GM19328 (cell line): ENCODE data around the gene PRR20D.
"Not testable (repeated sequence)": the region's sequence is repeated elsewhere in the genome, so short reads cannot be mapped to it uniquely, and the experiment has no call there.

Experiments
- ATAC-seq: cut with Tn5 transposase; IDR thresholded peaks from one replicate; pipeline ENCODE4 v1.9.1; 2021; ENCODE audit warnings: mild to moderate bottlenecking, moderate library complexity; ENCODE audit not compliant: unreplicated experiment

PRR20D gene

DNA sequence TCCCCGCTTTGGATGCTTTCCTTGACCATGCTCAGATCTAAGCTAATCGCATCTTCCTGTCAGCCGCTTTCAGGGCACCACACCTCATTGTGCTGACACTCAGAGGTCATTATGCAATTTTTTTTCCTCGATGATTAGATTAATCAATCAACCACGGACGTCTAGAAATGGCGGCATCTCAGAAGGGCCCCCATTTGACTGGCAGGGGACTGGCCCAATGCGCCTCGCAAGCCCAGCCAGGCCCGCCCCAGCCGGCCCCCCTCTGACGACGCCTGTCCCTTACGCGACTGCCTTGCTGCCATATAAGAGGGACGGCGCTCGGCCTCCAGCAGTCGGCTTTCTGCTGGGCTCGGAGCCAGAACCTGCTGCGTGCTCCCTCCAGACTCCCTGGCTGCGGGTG lies at the start of gene PRR20D:
PRR20D (plus strand) TSS at position 301 of the 400 bp plus-strand sequence. CDS start 387 bp downstream, outside the sequence.
- not testable (repeated sequence) for ATAC-seq

DNA sequence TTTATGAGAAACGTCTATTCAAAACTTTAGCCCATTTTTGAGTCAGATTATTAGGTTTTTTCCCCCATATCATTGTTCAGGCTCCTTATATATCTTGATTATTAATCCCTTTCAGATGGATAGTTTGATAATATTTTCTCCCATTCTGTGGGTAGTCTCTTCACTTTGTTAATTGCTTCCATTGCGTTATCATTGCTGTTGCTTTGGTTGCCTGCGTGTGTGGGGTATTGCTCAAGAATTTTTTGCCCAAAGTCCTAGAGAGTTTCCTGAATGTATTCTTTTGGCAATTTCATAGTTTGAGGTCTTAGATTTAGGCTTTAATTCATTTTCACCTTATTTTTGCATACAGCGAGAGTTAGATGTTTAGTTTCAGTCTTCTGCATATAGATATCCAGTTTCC lies 45.5 kb upstream of the PRR20D start:
- ATAC-seq, result no peak

DNA sequence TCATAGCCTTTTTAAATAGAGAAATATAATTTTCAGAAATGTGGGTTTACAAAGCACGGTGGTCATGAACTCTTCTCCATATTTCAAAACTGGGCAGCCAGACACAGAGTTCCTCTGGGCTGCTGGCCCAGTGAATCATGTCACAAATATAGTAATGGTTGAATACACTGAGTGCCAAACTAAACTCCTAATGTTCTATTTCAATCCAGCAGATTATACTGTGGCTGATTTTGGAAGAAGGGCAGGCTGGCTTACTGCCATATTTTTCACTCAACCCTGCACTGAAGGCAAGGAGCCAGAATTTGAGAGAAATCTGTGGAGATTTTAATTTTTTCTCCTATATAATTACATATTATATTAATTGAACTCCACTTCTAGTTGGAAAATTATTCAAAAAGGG lies 36.8 kb upstream of the PRR20D start:
- ATAC-seq, result no peak

DNA sequence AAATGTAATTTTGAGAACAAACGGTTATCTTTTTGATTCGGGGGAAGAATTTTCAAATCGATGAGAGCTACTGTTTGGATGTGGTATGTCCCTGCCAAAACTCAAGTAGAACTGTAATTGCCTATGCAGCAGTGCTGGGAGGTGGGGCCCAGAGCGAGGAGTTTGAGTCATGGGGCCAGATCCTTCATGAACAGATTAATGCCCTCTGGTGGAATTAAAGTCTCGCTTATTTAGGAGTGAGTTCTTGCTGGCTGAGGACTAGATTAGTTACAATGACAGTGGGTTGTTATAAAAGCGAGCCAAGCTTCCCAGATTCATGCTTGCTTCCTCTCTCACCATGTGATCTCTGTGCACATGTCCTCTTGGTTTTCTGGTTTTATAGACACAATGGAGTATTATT lies 31.5 kb upstream of the PRR20D start:
- ATAC-seq, result no peak

DNA sequence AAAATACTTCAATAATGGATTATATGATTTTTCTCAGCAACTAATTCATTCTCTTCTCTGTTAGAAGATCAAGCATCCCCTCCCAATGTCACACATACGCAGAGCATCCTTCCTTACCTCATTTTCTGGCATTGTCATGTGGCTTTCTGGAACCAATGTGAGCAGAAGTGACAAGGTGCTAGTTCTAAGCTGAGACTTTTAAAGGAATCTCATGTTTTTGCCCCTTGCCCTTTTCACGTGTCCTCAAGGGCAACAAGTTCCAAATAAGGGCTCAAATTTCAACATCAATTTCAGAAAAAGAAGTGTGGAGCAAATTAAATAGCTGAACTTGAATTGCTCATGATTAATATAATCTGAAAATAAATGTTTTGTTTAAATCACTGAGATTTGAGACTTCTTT lies 24.3 kb upstream of the PRR20D start:
- no peak for ATAC-seq

DNA sequence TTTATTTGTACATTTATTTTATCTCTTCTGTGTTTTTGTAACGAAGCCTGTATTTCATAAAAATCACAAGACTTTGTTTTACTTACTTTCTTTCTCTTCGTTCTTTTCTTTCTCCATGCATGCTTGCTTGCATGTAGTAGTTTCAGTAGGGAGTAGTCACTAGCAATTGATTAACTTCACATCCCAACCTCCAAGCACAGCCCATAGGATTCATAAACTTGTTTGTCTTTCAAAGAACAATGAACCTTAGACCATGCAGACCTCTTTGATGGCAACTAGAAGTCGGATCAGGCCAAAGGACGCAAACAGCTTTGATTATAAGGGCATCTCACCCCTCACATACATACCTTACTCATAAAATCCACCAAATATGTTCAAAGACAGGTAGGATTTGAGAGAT lies 22.8 kb upstream of the PRR20D start:
- ATAC-seq, result no peak

DNA sequence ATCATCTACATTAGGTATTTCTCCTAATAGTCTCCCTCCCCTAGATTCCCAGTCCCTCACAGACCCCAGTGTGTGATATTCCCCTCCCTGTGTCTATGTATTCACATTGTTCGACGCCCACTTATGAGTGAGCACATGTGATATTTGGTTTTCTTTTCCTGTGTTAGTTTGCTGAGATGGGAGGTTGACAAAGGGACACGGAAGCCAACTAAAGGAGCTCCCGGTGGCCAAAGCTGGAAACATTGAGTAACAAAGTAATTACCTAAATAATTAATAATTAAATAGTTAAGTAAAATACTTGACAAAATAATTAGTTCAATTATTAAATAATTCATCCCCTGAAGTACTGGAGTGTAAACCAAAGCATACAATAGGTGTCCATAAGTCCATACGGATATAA lies 21.4 kb upstream of the PRR20D start:
- ATAC-seq, result no peak

DNA sequence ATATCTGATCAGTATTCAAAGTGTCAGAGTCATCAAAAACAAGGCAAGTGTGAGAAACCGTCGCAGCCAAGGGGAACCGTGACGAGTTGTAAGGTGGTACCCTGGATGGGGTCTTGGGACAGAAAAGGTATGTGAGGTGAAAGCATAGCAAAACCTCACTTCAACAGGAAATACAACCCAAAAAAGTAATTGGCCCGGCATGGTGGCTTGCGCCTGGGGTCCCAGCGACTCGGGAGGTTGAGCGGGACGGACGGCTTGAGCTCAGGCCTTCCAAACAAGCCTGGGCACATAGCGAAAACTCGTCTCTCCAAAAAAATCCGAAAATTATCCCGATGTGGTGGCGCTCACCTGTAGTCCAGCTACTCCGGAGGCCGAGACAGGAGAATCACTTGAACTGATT lies 20.7 kb upstream of the PRR20D start:
- not testable (repeated sequence) for ATAC-seq

DNA sequence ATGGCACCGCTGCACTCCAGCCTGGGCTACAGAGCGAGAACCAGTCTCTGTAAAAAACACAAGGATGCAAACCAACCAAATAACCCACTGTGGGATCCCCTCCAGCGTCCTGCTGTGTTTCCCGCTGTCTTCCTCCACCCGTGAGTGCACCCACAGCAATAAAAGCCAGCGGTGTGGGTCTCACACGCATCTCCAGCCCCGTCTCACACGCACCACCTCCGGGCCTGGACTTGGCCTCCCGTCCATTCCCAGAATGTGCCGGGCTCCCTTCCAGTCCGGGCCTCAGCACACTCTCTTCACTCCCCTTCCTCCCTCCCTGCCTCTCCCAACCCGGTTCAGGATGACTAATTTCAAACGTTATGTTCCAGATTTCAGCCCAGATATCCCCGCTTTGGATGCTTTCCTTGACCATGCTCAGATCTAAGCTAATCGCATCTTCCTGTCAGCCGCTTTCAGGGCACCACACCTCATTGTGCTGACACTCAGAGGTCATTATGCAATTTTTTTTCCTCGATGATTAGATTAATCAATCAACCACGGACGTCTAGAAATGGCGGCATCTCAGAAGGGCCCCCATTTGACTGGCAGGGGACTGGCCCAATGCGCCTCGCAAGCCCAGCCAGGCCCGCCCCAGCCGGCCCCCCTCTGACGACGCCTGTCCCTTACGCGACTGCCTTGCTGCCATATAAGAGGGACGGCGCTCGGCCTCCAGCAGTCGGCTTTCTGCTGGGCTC lies 20.0 kb upstream of the PRR20D start, which contains the start of gene PRR20A:
PRR20A (plus strand) TSS at position 684 of the 734 bp plus-strand sequence. CDS start 387 bp downstream, outside the sequence.
- not testable (repeated sequence) for ATAC-seq

DNA sequence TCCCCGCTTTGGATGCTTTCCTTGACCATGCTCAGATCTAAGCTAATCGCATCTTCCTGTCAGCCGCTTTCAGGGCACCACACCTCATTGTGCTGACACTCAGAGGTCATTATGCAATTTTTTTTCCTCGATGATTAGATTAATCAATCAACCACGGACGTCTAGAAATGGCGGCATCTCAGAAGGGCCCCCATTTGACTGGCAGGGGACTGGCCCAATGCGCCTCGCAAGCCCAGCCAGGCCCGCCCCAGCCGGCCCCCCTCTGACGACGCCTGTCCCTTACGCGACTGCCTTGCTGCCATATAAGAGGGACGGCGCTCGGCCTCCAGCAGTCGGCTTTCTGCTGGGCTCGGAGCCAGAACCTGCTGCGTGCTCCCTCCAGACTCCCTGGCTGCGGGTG lies 13.2 kb upstream of the PRR20D start, which contains the start of gene PRR20B:
PRR20B (plus strand) TSS at position 301 of the 400 bp plus-strand sequence. CDS start 387 bp downstream, outside the sequence.
- ATAC-seq, result not testable (repeated sequence)

DNA sequence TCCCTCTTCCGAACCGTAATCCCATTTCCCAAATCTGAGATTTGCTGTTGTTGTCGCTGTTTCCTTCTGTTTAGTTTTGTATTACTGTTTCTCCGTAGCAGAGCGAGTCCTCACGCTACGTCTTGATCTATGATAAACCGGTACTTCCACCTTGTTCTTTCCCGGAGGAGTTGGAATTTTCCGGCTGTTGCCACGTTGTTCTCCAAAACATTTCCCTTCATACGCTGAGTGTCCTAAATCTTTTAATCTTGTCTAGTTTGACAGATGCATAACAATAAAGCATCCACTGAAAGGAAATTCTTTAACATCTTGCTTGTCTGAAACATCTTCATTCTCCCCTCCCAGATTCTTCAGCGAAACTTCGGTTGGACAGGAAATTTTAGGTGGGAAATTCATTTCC lies 12.3 kb upstream of the PRR20D start:
- not testable (repeated sequence) for ATAC-seq

DNA sequence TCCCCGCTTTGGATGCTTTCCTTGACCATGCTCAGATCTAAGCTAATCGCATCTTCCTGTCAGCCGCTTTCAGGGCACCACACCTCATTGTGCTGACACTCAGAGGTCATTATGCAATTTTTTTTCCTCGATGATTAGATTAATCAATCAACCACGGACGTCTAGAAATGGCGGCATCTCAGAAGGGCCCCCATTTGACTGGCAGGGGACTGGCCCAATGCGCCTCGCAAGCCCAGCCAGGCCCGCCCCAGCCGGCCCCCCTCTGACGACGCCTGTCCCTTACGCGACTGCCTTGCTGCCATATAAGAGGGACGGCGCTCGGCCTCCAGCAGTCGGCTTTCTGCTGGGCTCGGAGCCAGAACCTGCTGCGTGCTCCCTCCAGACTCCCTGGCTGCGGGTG lies 6.7 kb upstream of the PRR20D start, which contains the start of gene PRR20C:
PRR20C (plus strand) TSS at position 301 of the 400 bp plus-strand sequence. CDS start 387 bp downstream, outside the sequence.
- not testable (repeated sequence) for ATAC-seq

DNA sequence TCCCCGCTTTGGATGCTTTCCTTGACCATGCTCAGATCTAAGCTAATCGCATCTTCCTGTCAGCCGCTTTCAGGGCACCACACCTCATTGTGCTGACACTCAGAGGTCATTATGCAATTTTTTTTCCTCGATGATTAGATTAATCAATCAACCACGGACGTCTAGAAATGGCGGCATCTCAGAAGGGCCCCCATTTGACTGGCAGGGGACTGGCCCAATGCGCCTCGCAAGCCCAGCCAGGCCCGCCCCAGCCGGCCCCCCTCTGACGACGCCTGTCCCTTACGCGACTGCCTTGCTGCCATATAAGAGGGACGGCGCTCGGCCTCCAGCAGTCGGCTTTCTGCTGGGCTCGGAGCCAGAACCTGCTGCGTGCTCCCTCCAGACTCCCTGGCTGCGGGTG lies 6.5 kb downstream of the PRR20D start, which contains the start of gene PRR20E:
PRR20E (plus strand) TSS at position 301 of the 400 bp plus-strand sequence. CDS start 387 bp downstream, outside the sequence.
- ATAC-seq, result not testable (repeated sequence)

DNA sequence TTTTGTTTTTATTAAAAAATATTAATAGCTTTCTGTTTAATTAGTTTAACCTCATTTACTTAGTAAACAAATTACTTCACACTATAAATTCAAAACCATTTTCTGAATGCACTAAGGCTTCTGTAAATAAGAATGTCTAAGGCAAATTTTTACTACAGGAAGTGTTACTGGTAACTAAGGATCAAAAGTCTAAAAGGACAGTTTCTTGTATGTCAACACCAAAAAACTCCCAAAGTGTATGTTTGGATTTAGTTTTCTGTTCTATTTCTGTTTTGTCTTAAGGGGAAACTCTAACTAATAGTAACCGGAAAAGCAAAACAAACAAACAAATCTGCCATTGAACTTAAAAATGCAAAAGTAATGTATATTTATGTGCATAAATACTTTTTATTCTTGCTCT lies 31.2 kb downstream of the PRR20D start:
- ATAC-seq, result no peak

DNA sequence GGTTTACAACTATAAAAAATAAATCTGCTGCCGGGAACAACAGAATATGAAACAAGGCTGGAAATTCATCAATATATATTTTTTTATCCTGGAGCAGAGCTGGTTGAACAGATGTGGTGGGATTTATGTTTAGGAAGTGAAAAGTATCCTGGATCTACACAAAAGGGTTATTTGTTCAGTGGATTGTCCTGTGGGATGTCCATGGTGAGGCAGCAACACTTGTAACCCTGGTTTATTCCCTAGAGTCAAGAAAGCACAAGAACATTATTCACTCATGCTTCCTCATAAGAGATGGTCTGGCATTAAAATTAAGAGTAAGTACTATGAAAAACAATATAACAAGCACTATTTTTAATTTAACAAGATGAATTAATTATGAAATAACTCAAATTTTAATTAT lies 52.6 kb downstream of the PRR20D start:
- no peak for ATAC-seq
